ENCODE results near the gene CAMTA1.

The CAMTA1 gene

GRCh38 chr1:7448986-7449385 lies 663.7 kb downstream of the CAMTA1 start:
- DNase-seq = no peak

GRCh38 chr1:7449750-7450149 lies 664.5 kb downstream of the CAMTA1 start:
- DNase-seq = no peak

- no peak for DNase-seq
Measured at GRCh38 chr1:7450838-7451237, 665.6 kb downstream of the CAMTA1 start.

- DNase-seq = no peak
Measured at GRCh38 chr1:7453038-7453437, 667.8 kb downstream of the CAMTA1 start.

- DNase-seq = no peak
Measured at GRCh38 chr1:7454052-7454815, 669.0 kb downstream of the CAMTA1 start.

GRCh38 chr1:7454895-7455784 lies 669.9 kb downstream of the CAMTA1 start:
- DNase-seq = no peak

- DNase-seq = peak; percentile 22
Measured at GRCh38 chr1:7455796-7456721, 670.8 kb downstream of the CAMTA1 start.

- DNase-seq = peak; percentile 52
Measured at GRCh38 chr1:7456722-7457082, 671.4 kb downstream of the CAMTA1 start.

- no peak for DNase-seq
Measured at GRCh38 chr1:7457811-7458210, 672.6 kb downstream of the CAMTA1 start.

- DNase-seq = no peak
Measured at GRCh38 chr1:7458946-7459345, 673.7 kb downstream of the CAMTA1 start.

GRCh38 chr1:7459914-7460313 lies 674.7 kb downstream of the CAMTA1 start:
- no peak for DNase-seq

- DNase-seq = no peak
Measured at GRCh38 chr1:7460807-7461206, 675.6 kb downstream of the CAMTA1 start.

GRCh38 chr1:7462617-7463016 lies 677.4 kb downstream of the CAMTA1 start:
- no peak for DNase-seq

- DNase-seq = no peak
Measured at GRCh38 chr1:7463526-7463925, 678.3 kb downstream of the CAMTA1 start.

- DNase-seq = no peak
Measured at GRCh38 chr1:7464736-7465135, 679.5 kb downstream of the CAMTA1 start.

GRCh38 chr1:7467476-7468175 lies 682.4 kb downstream of the CAMTA1 start:
- DNase-seq = no peak

- DNase-seq = no peak
Measured at GRCh38 chr1:7468248-7468647, 683.0 kb downstream of the CAMTA1 start.

- DNase-seq = no peak
Measured at GRCh38 chr1:7469255-7469938, 684.1 kb downstream of the CAMTA1 start.

- DNase-seq = no peak
Measured at GRCh38 chr1:7470904-7471638, 685.8 kb downstream of the CAMTA1 start.

- DNase-seq = peak; percentile 93
Measured at GRCh38 chr1:7471836-7472235, 686.6 kb downstream of the CAMTA1 start.

Data from COR-L47 (cell line).